ENCODE results near the gene TMEM117. TPM values are rescaled to one million over a fixed set of nuclear protein-coding genes. Genes with fewer than 3 reads are reported as not detected.
A peak's percentile ranks its signal among the peaks of the same experiment; 100 is the strongest.

TMEM117 gene
- total RNA-seq, 1 donor from 2014 or later, result 13.1 TPM

DNA sequence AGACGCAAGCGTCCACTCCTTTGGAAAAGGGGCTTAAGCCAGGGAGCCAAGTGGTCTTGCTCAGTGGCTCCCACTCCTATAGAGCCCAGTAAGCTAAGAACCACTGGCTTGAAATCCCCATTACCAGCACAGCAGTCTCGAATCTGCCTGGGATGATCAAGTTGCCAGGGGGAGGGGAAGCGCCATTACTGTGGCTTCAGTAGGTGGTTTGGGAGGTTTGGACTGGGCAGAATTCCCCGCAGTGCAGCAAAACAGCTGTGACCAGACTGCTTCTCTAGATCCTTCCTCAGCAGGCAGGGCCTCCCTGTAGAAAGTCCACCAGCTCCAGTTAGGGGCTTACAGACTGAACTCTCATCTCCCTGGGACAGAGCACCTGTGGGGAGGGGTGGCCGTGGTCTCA, 115.4 kb downstream of the TMEM117 start:
- Histone ChIP-seq H3K9ac (ENCODE audit: low read length) (no peak overlapping the region), H3K4me3 (ENCODE audit: insufficient read depth, low read depth, low read length) (no peak overlapping the region), H3K9me3 (ENCODE audit: insufficient read depth, low read depth, low read length) (no peaks in the 10 kb centered on the region), H2AFZ (ENCODE audit: low read depth, low read length) (no peak overlapping the region), H3K27me3 (ENCODE audit: insufficient read depth, low read length) (no peaks in the 10 kb centered on the region), H3K27ac (ENCODE audit: low read depth, low read length) (no peak overlapping the region), H3K79me2 (ENCODE audit: insufficient read depth, low read length) (no peaks in the 10 kb centered on the region), H4K20me1 (ENCODE audit: insufficient read depth, low read length) (no peaks in the 10 kb centered on the region), H3K4me2 (ENCODE audit: low read length) (no peak overlapping the region), H3K36me3 (ENCODE audit: insufficient read depth, low read length) (no peaks in the 10 kb centered on the region), H3K4me1 (ENCODE audit: insufficient read depth, low read length) (no peaks in the 10 kb centered on the region)
- no peak for FAIRE-seq
- Mint-ChIP-seq H3K4me3 (ENCODE audit: unreplicated experiment) (no peak overlapping the region), H3K9me3 (ENCODE audit: unreplicated experiment) (peaks cover 2% of the 10 kb centered on the region), H3K36me3 (ENCODE audit: low read depth, unreplicated experiment) (peaks cover 15% of the 10 kb centered on the region), H3K27ac (ENCODE audit: unreplicated experiment) (no peak overlapping the region), H3K4me1 (ENCODE audit: low read depth, unreplicated experiment) (no peaks in the 10 kb centered on the region), H3K27me3 (ENCODE audit: low read depth, unreplicated experiment) (no peaks in the 10 kb centered on the region)
- TF ChIP-seq EZH2 (IDR thresholded peaks at IDR 0.05; ENCODE audit: insufficient read depth, low read length), result no peak
- TF ChIP-seq, protein P1, sequence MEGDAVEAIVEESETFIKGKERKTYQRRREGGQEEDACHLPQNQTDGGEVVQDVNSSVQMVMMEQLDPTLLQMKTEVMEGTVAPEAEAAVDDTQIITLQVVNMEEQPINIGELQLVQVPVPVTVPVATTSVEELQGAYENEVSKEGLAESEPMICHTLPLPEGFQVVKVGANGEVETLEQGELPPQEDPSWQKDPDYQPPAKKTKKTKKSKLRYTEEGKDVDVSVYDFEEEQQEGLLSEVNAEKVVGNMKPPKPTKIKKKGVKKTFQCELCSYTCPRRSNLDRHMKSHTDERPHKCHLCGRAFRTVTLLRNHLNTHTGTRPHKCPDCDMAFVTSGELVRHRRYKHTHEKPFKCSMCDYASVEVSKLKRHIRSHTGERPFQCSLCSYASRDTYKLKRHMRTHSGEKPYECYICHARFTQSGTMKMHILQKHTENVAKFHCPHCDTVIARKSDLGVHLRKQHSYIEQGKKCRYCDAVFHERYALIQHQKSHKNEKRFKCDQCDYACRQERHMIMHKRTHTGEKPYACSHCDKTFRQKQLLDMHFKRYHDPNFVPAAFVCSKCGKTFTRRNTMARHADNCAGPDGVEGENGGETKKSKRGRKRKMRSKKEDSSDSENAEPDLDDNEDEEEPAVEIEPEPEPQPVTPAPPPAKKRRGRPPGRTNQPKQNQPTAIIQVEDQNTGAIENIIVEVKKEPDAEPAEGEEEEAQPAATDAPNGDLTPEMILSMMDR (IDR thresholded peaks at IDR 0.05; ENCODE audit: insufficient read depth, low read depth, low read length), result no peak
- DNase-seq (ENCODE audit: low read depth), result no peak

DNA sequence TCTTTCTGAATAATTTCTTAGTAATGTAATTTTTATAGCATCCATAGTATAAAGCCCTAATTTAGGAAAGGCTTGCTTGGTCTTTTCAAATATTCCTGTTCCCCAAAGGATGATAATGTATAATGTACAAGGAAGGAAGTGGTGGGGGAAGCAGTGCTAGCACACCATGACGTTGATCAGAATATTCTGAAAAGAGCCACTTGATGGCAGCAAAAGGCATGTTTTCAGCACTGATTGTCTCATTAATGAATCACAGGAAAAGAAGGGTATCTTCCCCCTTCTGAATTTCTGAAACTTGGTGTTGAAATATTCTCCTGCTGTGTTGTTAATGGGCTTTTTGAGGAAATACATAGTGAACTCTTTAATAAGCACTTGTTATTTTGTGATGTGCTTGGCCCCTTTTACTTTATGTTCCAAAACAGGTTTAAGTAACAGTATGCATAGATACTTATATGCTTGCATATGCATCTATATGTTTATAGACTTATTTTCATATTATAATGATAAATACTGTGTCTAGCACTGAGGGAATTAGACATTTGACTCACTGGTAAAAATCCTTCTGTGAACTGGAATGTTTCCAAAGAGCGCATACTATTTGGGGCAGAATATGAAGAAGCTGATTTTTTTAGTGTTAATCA, 122.0 kb downstream of the TMEM117 start:
- Histone ChIP-seq H3K27me3 (ENCODE audit: insufficient read depth, low read length) (no peaks in the 10 kb centered on the region), H3K9me3 (ENCODE audit: insufficient read depth, low read depth, low read length) (no peaks in the 10 kb centered on the region), H2AFZ (ENCODE audit: low read depth, low read length) (no peak overlapping the region), H3K4me2 (ENCODE audit: low read length) (no peak overlapping the region), H3K79me2 (ENCODE audit: insufficient read depth, low read length) (no peaks in the 10 kb centered on the region), H3K27ac (ENCODE audit: low read depth, low read length) (no peak overlapping the region), H4K20me1 (ENCODE audit: insufficient read depth, low read length) (no peaks in the 10 kb centered on the region), H3K4me1 (ENCODE audit: insufficient read depth, low read length) (no peaks in the 10 kb centered on the region), H3K36me3 (ENCODE audit: insufficient read depth, low read length) (no peaks in the 10 kb centered on the region), H3K4me3 (ENCODE audit: insufficient read depth, low read depth, low read length) (no peak overlapping the region), H3K9ac (ENCODE audit: low read length) (no peak overlapping the region)
- no peaks in the 10 kb centered on the region for H3K27me3 Mint-ChIP-seq (ENCODE audit: low read depth, unreplicated experiment)
- H3K36me3 Mint-ChIP-seq (ENCODE audit: low read depth, unreplicated experiment), result no peaks in the 10 kb centered on the region
- TF ChIP-seq EZH2 (IDR thresholded peaks at IDR 0.05; ENCODE audit: insufficient read depth, low read length), result no peak
- TF ChIP-seq, protein P1 (IDR thresholded peaks at IDR 0.05; ENCODE audit: insufficient read depth, low read depth, low read length), result peak; percentile 52
- FAIRE-seq, result no peak
- peak; percentile 40 for DNase-seq (ENCODE audit: low read depth)
- H3K4me3 Mint-ChIP-seq (ENCODE audit: unreplicated experiment), result no peak overlapping the region
- H3K4me1 Mint-ChIP-seq (ENCODE audit: low read depth, unreplicated experiment), result no peaks in the 10 kb centered on the region
- no peak overlapping the region for H3K27ac Mint-ChIP-seq (ENCODE audit: unreplicated experiment)
- H3K9me3 Mint-ChIP-seq (ENCODE audit: unreplicated experiment), result peaks cover 2% of the 10 kb centered on the region

DNA sequence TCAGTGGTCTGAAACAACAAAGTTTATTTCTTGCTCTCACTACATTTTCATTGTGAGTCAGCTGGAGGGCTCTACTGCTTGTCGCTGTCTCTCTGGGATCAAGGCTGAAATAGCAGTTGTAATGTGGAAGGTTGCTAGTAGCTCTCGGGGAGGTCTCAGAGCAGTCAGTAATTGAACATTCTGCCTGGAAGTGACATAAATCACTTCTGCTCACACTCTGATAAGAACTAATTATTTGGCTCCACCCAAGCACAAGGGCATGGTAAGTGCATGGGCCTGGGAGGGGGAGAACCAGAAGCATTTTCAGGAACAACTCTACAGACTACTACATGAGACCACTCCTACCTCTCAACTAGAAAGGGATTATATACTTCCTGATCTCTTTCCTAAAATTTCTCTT, 128.2 kb downstream of the TMEM117 start:
- Mint-ChIP-seq H3K9me3 (ENCODE audit: unreplicated experiment) (no peaks in the 10 kb centered on the region), H3K27me3 (ENCODE audit: low read depth, unreplicated experiment) (no peaks in the 10 kb centered on the region), H3K27ac (ENCODE audit: unreplicated experiment) (no peak overlapping the region), H3K36me3 (ENCODE audit: low read depth, unreplicated experiment) (peaks cover 6% of the 10 kb centered on the region), H3K4me1 (ENCODE audit: low read depth, unreplicated experiment) (no peaks in the 10 kb centered on the region), H3K4me3 (ENCODE audit: unreplicated experiment) (no peak overlapping the region)
- H3K27ac ChIP-seq (ENCODE audit: low read depth, low read length), result no peak overlapping the region
- H3K4me2 ChIP-seq (ENCODE audit: low read length), result no peak overlapping the region
- H3K4me1 ChIP-seq (ENCODE audit: insufficient read depth, low read length), result no peaks in the 10 kb centered on the region
- H4K20me1 ChIP-seq (ENCODE audit: insufficient read depth, low read length), result no peaks in the 10 kb centered on the region
- H2AFZ ChIP-seq (ENCODE audit: low read depth, low read length), result no peak overlapping the region
- no peaks in the 10 kb centered on the region for H3K9me3 ChIP-seq (ENCODE audit: insufficient read depth, low read depth, low read length)
- no peaks in the 10 kb centered on the region for H3K79me2 ChIP-seq (ENCODE audit: insufficient read depth, low read length)
- no peak for FAIRE-seq
- no peaks in the 10 kb centered on the region for H3K27me3 ChIP-seq (ENCODE audit: insufficient read depth, low read length)
- H3K4me3 ChIP-seq (ENCODE audit: insufficient read depth, low read depth, low read length), result no peak overlapping the region
- TF ChIP-seq, protein P1 (IDR thresholded peaks at IDR 0.05; ENCODE audit: insufficient read depth, low read depth, low read length), result no peak
- no peak for TF ChIP-seq EZH2 (IDR thresholded peaks at IDR 0.05; ENCODE audit: insufficient read depth, low read length)
- H3K36me3 ChIP-seq (ENCODE audit: insufficient read depth, low read length), result no peaks in the 10 kb centered on the region
- H3K9ac ChIP-seq (ENCODE audit: low read length), result no peak overlapping the region
- no peak for DNase-seq (ENCODE audit: low read depth)
